Heart right ventricle (tissue), 16 donors: ENCODE data around the gene FLRT1. TPM values are rescaled to one million over a fixed set of nuclear protein-coding genes. Genes with fewer than 3 reads are reported as not detected.
A peak's percentile ranks its signal among the peaks of the same experiment; 100 is the strongest.

Source experiments
- ATAC-seq, 8 donors: fragments of 200-7000 bp; cut with Tn5 transposase; one replicate each; pipeline ENCODE4 v1.9.1; 2020; ENCODE audit warnings: mild to moderate bottlenecking in 8 of 8, moderate library complexity in 8 of 8, moderate number of reproducible peaks in 1 of 8
- DNase-seq, 2 donors: peaks; one replicate each; pipeline ENCODE4 v3.0.0-alpha.2; 2020
- H3K27ac ChIP-seq, 10 donors: fragments of 200-600 bp; sonication (generic) in 2 of 10; one replicate each; pipeline versions ENCODE4 v1.5.0 to v1.8.0; 2020 to 2022; ENCODE audit warnings: mild to moderate bottlenecking in 3 of 10
- H3K27me3 ChIP-seq, 7 donors: fragments of 200-600 bp; one replicate each; pipeline ENCODE4 v1.8.0; 2021 to 2022; ENCODE audit warnings: mild to moderate bottlenecking in 2 of 7
- H3K36me3 ChIP-seq, 9 donors: fragments of 200-600 bp; sonication (generic) in 1 of 9; one replicate each; pipeline versions ENCODE4 v1.5.0 to v1.8.0; 2020 to 2022; ENCODE audit warnings: mild to moderate bottlenecking in 2 of 9
- H3K4me1 ChIP-seq, 9 donors: fragments of 200-600 bp; sonication (generic) in 1 of 9; one replicate each; pipeline versions ENCODE4 v1.5.0 to v1.8.0; 2020 to 2022; ENCODE audit warnings: mild to moderate bottlenecking in 4 of 9
- H3K4me3 ChIP-seq, 10 donors: fragments of 200-600 bp; sonication (generic) in 2 of 10; one replicate each; pipeline versions ENCODE4 v1.5.0 to v1.8.0; 2020 to 2022; ENCODE audit warnings: mild to moderate bottlenecking in 7 of 10, moderate library complexity in 2 of 10
- H3K9me3 ChIP-seq, 11 donors: fragments of 200-600 bp in 10 of 11; sonication (generic) in 2 of 11; one replicate each; pipeline versions ENCODE4 v1.5.0 to v1.8.0; 2013 to 2022; ENCODE audit warnings: mild to moderate bottlenecking in 2 of 11, control low read depth in 1 of 11, moderate library complexity in 1 of 11
- CTCF ChIP-seq, 9 donors: fragments of 200-600 bp; sonication (generic) in 2 of 9; IDR thresholded peaks; one replicate each; pipeline versions ENCODE4 v1.5.0 to v1.8.0; 2021 to 2022; ENCODE audit warnings: antibody characterized with exemption in 9 of 9, mild to moderate bottlenecking in 5 of 9, moderate library complexity in 1 of 9
- whole genome bisulfite sequencing, 2 donors: extraction: QIAGEN DNeasy Blood & Tissue Kit; methylation state at CpG; one replicate each; pipeline ENCODE4 v1.1.7; 2013; ENCODE audit warnings: inconsistent platforms in 1 of 2; 5-methylcytosine and 5-hydroxymethylcytosine counted together
- intact Hi-C, 10 donors: fragments of 100-400 bp; cut with DNase I; formaldehyde crosslinking; loops; one replicate each; pipeline versions ENCODE4 v1.11.1 to v1.14.2; 2022
- polyA plus RNA-seq, 2 donors: library from polyadenylated mRNA; stranded (reverse); fragments of 200-250 nt; gene quantifications; one replicate each; pipeline ENCODE4 v1.2.3, GENCODE V29; 2013
- total RNA-seq, 10 donors: library from RNA; stranded (reverse); fragmentation: NEBNext Ultra II Directional in 3 of 10; extraction: Animal tissue kit (Norgen Biotek cat#: 25700) in 3 of 10; gene quantifications; one replicate each; pipeline versions ENCODE4 v1.2.1 to v1.2.4, GENCODE V29; 2021 to 2023
- donor health status: Arrhythmogenic right ventricular cardiomyopathy.
- donor health status: ischemic (EF 13 %, LVEDD 7.1; RV severe dilation, severe dysfunction).
- donor health status: healthy with polysubstance abuse.
- donor health status: DM: no; HTN: yes; CAD: no.
- donor health status: DM: no; HTN: no; CAD: no.
- donor health status: ischemic (EF 25% LVEDD 6.9; RV normal size, moderate dysfunction).
- donor health status: ischemic (EF 25% LVEDD 5.7; RV mildly dilated, moderate dysfunction).
- donor health status: healthy.
- donor health status: DM: yes; HTN: yes; CAD: no.
- donor health status: Ischemic cardiomyopathy.
- donor health status: ischemic (EF 35%, LVEDD 5.7; RV mildly dilated, moderate dysfunction).
- donor health status: nonischemic (EF 11% LVEDD 7.7; RV severe dilation, severe dysfunction).
- donor health status: DM: yes; HTN: yes; CAD: no.
- donor health status: PGD.
- donor health status: ischemic (EF 29% LVEDD 5.4; RV normal size, mild dysfunction).
- donor health status: nonischemic (EF 23%, LVEDD 6.1; RV moderate dilation, normal function).

Gene FLRT1
- total and polyA plus RNA-seq, 12 donors: 0.17 to 0.83 (median 0.39) TPM

GRCh38 chr11:63991558-63991957 lies 44.2 kb upstream of the FLRT1 start:
- no peak for TF ChIP-seq CTCF (IDR thresholded peaks at IDR 0.05)
- ATAC-seq: no peak
- Histone ChIP-seq H3K27ac (no peak overlapping the region), H3K9me3 (no peaks in the 10 kb centered on the region), H3K27me3 (no peaks in the 10 kb centered on the region), H3K4me1 (peaks cover 0 to 34% (median 19%) of the 10 kb centered on the region in 9 donors), H3K36me3 (peaks cover 0 to 84% (median 21%) of the 10 kb centered on the region in 9 donors), H3K4me3 (no peak overlapping the region)
- DNase-seq: no peak
- intact Hi-C loops: no loop called here
- 90 to 93% methylated on average over 10 of the region's 10 CpGs for WGBS, 2 donors

GRCh38 chr11:63993100-63993499 lies 42.6 kb upstream of the FLRT1 start:
- H3K9me3 ChIP-seq: no peaks in the 10 kb centered on the region
- H3K36me3 ChIP-seq: peaks cover 0 to 99% (median 34%) of the 10 kb centered on the region in 9 donors
- 79 to 86% methylated on average over 5 of the region's 5 CpGs for WGBS, 2 donors
- H3K4me3 ChIP-seq: no peak overlapping the region
- H3K27ac ChIP-seq: no peak overlapping the region
- intact Hi-C loops: no loop called here
- ATAC-seq: no peak
- DNase-seq: no peak
- H3K4me1 ChIP-seq: peaks cover 0 to 18% (median 5%) of the 10 kb centered on the region in 9 donors
- H3K27me3 ChIP-seq: no peaks in the 10 kb centered on the region
- no peak for TF ChIP-seq CTCF (IDR thresholded peaks at IDR 0.05)

DNA sequence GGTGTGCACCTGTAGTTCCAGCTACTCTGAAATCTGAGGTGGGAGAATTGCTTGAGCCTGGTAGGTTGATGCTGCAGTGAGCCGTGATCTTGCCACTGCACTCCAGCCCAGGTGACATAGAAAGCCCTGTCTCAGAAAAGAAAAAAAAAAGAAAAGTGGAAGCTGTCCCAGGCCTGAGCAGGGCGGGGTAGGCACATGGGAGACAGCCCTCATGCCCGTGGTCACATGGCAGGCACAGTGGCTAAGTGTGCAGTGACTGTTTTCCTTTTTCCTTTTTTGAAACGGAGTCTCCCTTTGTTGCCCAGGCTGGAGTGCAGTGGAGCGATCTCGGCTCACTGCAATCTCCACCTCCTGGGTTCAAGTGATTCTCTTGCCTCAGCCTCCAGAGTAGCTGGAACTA lies 41.7 kb upstream of the FLRT1 start:
- H3K4me3 ChIP-seq: no peak overlapping the region
- H3K4me1 ChIP-seq: peaks cover 0 to 18% (median 4%) of the 10 kb centered on the region in 9 donors
- H3K27ac ChIP-seq: no peak overlapping the region
- H3K36me3 ChIP-seq: peaks cover 0 to 95% (median 28%) of the 10 kb centered on the region in 9 donors
- no peaks in the 10 kb centered on the region for H3K9me3 ChIP-seq
- intact Hi-C loops: no loop called here
- no peak for TF ChIP-seq CTCF (IDR thresholded peaks at IDR 0.05)
- no peak for DNase-seq
- peak in 6 of 8 donors; percentile 29 to 61 (median 48) for ATAC-seq
- no peaks in the 10 kb centered on the region for H3K27me3 ChIP-seq
- 57 to 67% methylated on average over 6 of the region's 6 CpGs for WGBS, 2 donors

DNA sequence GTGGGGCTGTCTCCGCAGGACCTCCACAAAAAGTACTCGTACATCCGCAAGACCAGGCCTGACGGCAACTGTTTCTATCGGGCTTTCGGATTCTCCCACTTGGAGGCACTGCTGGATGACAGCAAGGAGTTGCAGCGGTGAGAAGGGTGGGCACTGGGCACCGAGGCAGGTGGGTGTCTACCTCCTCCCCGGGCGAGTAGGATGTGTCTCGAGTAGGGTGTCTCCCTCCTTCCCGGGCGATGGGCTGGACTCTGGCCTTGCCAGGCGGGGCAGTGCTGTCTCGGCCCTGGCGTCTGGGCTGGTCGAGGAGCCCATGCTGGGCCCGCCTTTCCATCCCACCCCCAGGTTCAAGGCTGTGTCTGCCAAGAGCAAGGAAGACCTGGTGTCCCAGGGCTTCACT lies 39.2 kb upstream of the FLRT1 start:
- H3K4me3 ChIP-seq: no peak overlapping the region
- ATAC-seq (no peak), DNase-seq (no peak)
- peaks cover 0 to 21% (median 0%) of the 10 kb centered on the region in 7 donors for H3K27me3 ChIP-seq
- H3K4me1 ChIP-seq: peaks cover 19 to 42% (median 27%) of the 10 kb centered on the region in 9 donors
- WGBS, 2 donors: 91% methylated on average over 18 of the region's 18 CpGs
- TF ChIP-seq CTCF (IDR thresholded peaks at IDR 0.05): no peak
- H3K27ac ChIP-seq: no peak overlapping the region
- intact Hi-C loops: no loop called here
- peaks cover 0 to 71% (median 21%) of the 10 kb centered on the region in 9 donors for H3K36me3 ChIP-seq
- H3K9me3 ChIP-seq: no peaks in the 10 kb centered on the region
